Testis (tissue), 3 donors: ENCODE data around the gene SH3BP4. TPM values are rescaled to one million over a fixed set of nuclear protein-coding genes. Genes with fewer than 3 reads are reported as not detected.

Source experiments
- DNase-seq: peaks from one replicate; pipeline ENCODE4 v3.0.0-alpha.2; 2019
- H3K27ac ChIP-seq, 2 donors: fragments of 200-600 bp; sonication (generic); one replicate each; pipeline ENCODE4 v1.5.1; 2019
- H3K27me3 ChIP-seq: fragments of 200-600 bp; sonication (generic); one replicate; pipeline ENCODE4 v1.5.1; 2019
- H3K36me3 ChIP-seq: fragments of 200-600 bp; sonication (generic); one replicate; pipeline ENCODE4 v1.5.1; 2017; ENCODE audit warnings: low read depth; ENCODE audit errors: missing control alignments
- H3K4me1 ChIP-seq: fragments of 200-600 bp; sonication (generic); one replicate; pipeline ENCODE4 v1.5.1; 2019
- H3K4me3 ChIP-seq, 2 donors: fragments of 200-600 bp; sonication (generic); one replicate each; pipeline ENCODE4 v1.5.1; 2017 to 2019
- H3K9me3 ChIP-seq: fragments of 200-600 bp; sonication (generic); one replicate; pipeline ENCODE4 v1.5.1; 2017
- CTCF ChIP-seq, 3 experiments: fragments of 450-650 bp in 2 of 3; fragments of 200-600 bp in 1 of 3; sonication (generic) in 1 of 3; IDR thresholded peaks; one replicate each; pipeline ENCODE4 v1.5.1; 2016 to 2019; ENCODE audit warnings: antibody characterized with exemption in 3 of 3, mild to moderate bottlenecking in 2 of 3, moderate library complexity in 1 of 3
- POLR2A ChIP-seq: fragments of 450-650 bp; IDR thresholded peaks from one replicate; pipeline ENCODE4 v1.6.1; 2017; ENCODE audit warnings: antibody characterized with exemption, mild to moderate bottlenecking, moderate library complexity
- WGBS, 2 donors: methylation state at CpG; one replicate each; pipeline ENCODE4 v1.1.5; 2018; 5-methylcytosine and 5-hydroxymethylcytosine counted together
- intact Hi-C: fragments of 100-400 bp; cut with DNase I; formaldehyde crosslinking; loops from one replicate; pipeline ENCODE4 v1.15.1; 2023; ENCODE audit warnings: low total_unique reads
- polyA plus RNA-seq: library from polyadenylated mRNA; stranded (reverse); fragments of 350-450 nt; fragmentation: Illumina TruSeq; extraction: RNeasy Lipid Tissue Mini Kit (QIAGEN cat#74804); gene quantifications from one replicate; pipeline ENCODE4 v1.2.3, GENCODE V29; 2014; ENCODE audit warnings: low read depth, low replicate concordance; ENCODE audit not compliant: insufficient read depth
- total RNA-seq, 2 donors: library from RNA; depleted of rRNA; stranded (reverse); fragments of >200 nt; gene quantifications; one replicate each; pipeline ENCODE4 v1.2.3, GENCODE V29; 2016

Gene SH3BP4
- total and polyA plus RNA-seq, 3 donors from 2014 or later: 33.3 to 88.5 (median 64.4) TPM

- no peak for DNase-seq
- 39 to 48% methylated on average over 10 of the region's 10 CpGs for WGBS, 2 donors
- TF ChIP-seq CTCF (IDR thresholded peaks at IDR 0.05) (no peak), POLR2A (no peak)
- no peak overlapping the region for H3K4me3 ChIP-seq
- no peak overlapping the region for H3K27ac ChIP-seq
- no peaks in the 10 kb centered on the region for H3K36me3 ChIP-seq
- no peaks in the 10 kb centered on the region for H3K27me3 ChIP-seq
- H3K9me3 ChIP-seq: no peaks in the 10 kb centered on the region
- intact Hi-C loops: no loop called here
- H3K4me1 ChIP-seq: peaks cover 20% of the 10 kb centered on the region
These were observed 136.7 kb downstream of the SH3BP4 start for GRCh38 chr2:235088496-235088921.

- TF ChIP-seq CTCF (IDR thresholded peaks at IDR 0.05) (no peak), POLR2A (no peak)
- Histone ChIP-seq H3K9me3 (no peaks in the 10 kb centered on the region), H3K36me3 (no peaks in the 10 kb centered on the region), H3K27ac (no peak overlapping the region), H3K4me3 (no peak overlapping the region), H3K27me3 (no peaks in the 10 kb centered on the region), H3K4me1 (peaks cover 20% of the 10 kb centered on the region)
- DNase-seq: no peak
- 88 to 95% methylated on average over 4 of the region's 4 CpGs for WGBS, 2 donors
- intact Hi-C loops: no loop called here
These were observed 139.6 kb downstream of the SH3BP4 start for GRCh38 chr2:235091421-235091820.

- H3K36me3 ChIP-seq: no peaks in the 10 kb centered on the region
- no peaks in the 10 kb centered on the region for H3K9me3 ChIP-seq
- intact Hi-C loops: no loop called here
- no peak for TF ChIP-seq POLR2A
- TF ChIP-seq CTCF (IDR thresholded peaks at IDR 0.05): no peak
- no peak overlapping the region for H3K4me3 ChIP-seq
- peaks cover 20% of the 10 kb centered on the region for H3K4me1 ChIP-seq
- WGBS, 2 donors: 70 to 82% methylated on average over 8 to 9 of the region's 9 CpGs
- DNase-seq: no peak
- no peak overlapping the region for H3K27ac ChIP-seq
- no peaks in the 10 kb centered on the region for H3K27me3 ChIP-seq
These were observed 140.2 kb downstream of the SH3BP4 start for GRCh38 chr2:235091983-235092382.

GRCh38 chr2:235092433-235093223 lies 140.8 kb downstream of the SH3BP4 start:
- no peaks in the 10 kb centered on the region for H3K9me3 ChIP-seq
- 47 to 62% methylated on average over 17 of the region's 17 CpGs for WGBS, 2 donors
- intact Hi-C loops: no loop called here
- peaks cover 20% of the 10 kb centered on the region for H3K4me1 ChIP-seq
- H3K27me3 ChIP-seq: no peaks in the 10 kb centered on the region
- H3K36me3 ChIP-seq: no peaks in the 10 kb centered on the region
- H3K4me3 ChIP-seq: no peak overlapping the region
- TF ChIP-seq POLR2A: no peak
- TF ChIP-seq CTCF (IDR thresholded peaks at IDR 0.05): no peak
- DNase-seq: no peak
- no peak overlapping the region for H3K27ac ChIP-seq

GRCh38 chr2:235094457-235094856 lies 142.6 kb downstream of the SH3BP4 start:
- Histone ChIP-seq H3K27me3 (no peaks in the 10 kb centered on the region), H3K36me3 (no peaks in the 10 kb centered on the region), H3K4me1 (peaks cover 8% of the 10 kb centered on the region), H3K9me3 (no peaks in the 10 kb centered on the region), H3K27ac (no peak overlapping the region), H3K4me3 (no peak overlapping the region)
- 93 to 97% methylated on average over 1 of the region's 1 CpG for whole genome bisulfite sequencing, 2 donors
- intact Hi-C loops: no loop called here
- TF ChIP-seq POLR2A (no peak), CTCF (IDR thresholded peaks at IDR 0.05) (no peak)
- no peak for DNase-seq
